ENCODE measurements around the gene CHAF1A. TPM values are rescaled to one million over a fixed set of nuclear protein-coding genes. Genes with fewer than 3 reads are reported as not detected.

The CHAF1A gene
- total and polyA plus RNA-seq, 2 experiments from 2014 or later = 113 to 125 TPM

- Histone ChIP-seq H3K9me2 (ENCODE audit: insufficient read depth) (no peaks in the 10 kb centered on the region), H2AFZ (no peak overlapping the region), H3K36me3 (ENCODE audit: insufficient read depth) (no peaks in the 10 kb centered on the region), H3F3A (replicated peaks; ENCODE audit: low read depth) (peaks cover 26% of the 10 kb centered on the region), H3K27me3 (ENCODE audit: insufficient read depth) (no peaks in the 10 kb centered on the region), H3K4me1 (ENCODE audit: insufficient read depth) (no peaks in the 10 kb centered on the region; the same call in 1 of the 2 replicates), H3K4me3 (no peak overlapping the region), H3K79me2 (replicated peaks; ENCODE audit: insufficient read depth) (peaks cover 3% of the 10 kb centered on the region; the same call in 1 of the 2 replicates), H4K20me1 (replicated peaks; ENCODE audit: insufficient read depth) (no peaks in the 10 kb centered on the region; the same call in 1 of the 2 replicates), H3K4me2 (no peak overlapping the region), H3K27ac (ENCODE audit: low read depth) (no peak overlapping the region)
- ATAC-seq (peak; percentile 34), DNase-seq (ENCODE audit: low spot score) (peak; percentile 59)
- TF ChIP-seq, protein P1, sequence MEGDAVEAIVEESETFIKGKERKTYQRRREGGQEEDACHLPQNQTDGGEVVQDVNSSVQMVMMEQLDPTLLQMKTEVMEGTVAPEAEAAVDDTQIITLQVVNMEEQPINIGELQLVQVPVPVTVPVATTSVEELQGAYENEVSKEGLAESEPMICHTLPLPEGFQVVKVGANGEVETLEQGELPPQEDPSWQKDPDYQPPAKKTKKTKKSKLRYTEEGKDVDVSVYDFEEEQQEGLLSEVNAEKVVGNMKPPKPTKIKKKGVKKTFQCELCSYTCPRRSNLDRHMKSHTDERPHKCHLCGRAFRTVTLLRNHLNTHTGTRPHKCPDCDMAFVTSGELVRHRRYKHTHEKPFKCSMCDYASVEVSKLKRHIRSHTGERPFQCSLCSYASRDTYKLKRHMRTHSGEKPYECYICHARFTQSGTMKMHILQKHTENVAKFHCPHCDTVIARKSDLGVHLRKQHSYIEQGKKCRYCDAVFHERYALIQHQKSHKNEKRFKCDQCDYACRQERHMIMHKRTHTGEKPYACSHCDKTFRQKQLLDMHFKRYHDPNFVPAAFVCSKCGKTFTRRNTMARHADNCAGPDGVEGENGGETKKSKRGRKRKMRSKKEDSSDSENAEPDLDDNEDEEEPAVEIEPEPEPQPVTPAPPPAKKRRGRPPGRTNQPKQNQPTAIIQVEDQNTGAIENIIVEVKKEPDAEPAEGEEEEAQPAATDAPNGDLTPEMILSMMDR (conservative IDR thresholded peaks at IDR 0.05; ENCODE audit: low read depth in 2 of 2) = peak; percentile 40 to 62; a peak in 3 of 4 replicates
- TF ChIP-seq, protein P2, sequence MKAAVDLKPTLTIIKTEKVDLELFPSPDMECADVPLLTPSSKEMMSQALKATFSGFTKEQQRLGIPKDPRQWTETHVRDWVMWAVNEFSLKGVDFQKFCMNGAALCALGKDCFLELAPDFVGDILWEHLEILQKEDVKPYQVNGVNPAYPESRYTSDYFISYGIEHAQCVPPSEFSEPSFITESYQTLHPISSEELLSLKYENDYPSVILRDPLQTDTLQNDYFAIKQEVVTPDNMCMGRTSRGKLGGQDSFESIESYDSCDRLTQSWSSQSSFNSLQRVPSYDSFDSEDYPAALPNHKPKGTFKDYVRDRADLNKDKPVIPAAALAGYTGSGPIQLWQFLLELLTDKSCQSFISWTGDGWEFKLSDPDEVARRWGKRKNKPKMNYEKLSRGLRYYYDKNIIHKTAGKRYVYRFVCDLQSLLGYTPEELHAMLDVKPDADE (IDR thresholded peaks at IDR 0.05) = no peak
- peak; percentile 28; the same call in 1 of the 2 replicates for TF ChIP-seq POLR2AphosphoS5 (IDR thresholded peaks at IDR 0.05; ENCODE audit: low read depth)
- H3K4me1 Mint-ChIP-seq = peaks cover 10% of the 10 kb centered on the region
- H3K27ac Mint-ChIP-seq = no peak overlapping the region
- no peaks in the 10 kb centered on the region for H3K9me3 Mint-ChIP-seq
- peaks cover 20% of the 10 kb centered on the region for H3K36me3 Mint-ChIP-seq (ENCODE audit: low read depth)
- no peak overlapping the region for H3K4me3 Mint-ChIP-seq
- peaks cover 28% of the 10 kb centered on the region for H3K27me3 Mint-ChIP-seq (ENCODE audit: insufficient read depth, low read depth, poor library complexity)
These were observed 39.5 kb upstream of the CHAF1A start for GRCh38 chr19:4362831-4363545.

GRCh38 chr19:4363571-4364304 lies 38.7 kb upstream of the CHAF1A start:
- H3K36me3 ChIP-seq (ENCODE audit: insufficient read depth) = no peaks in the 10 kb centered on the region
- H3K79me2 ChIP-seq (replicated peaks; ENCODE audit: insufficient read depth) = peaks cover 11% of the 10 kb centered on the region; the same call in 1 of the 2 replicates
- H3K4me2 ChIP-seq = no peak overlapping the region
- no peaks in the 10 kb centered on the region for H3K27me3 ChIP-seq (ENCODE audit: insufficient read depth)
- peaks cover 4% of the 10 kb centered on the region; the same call in 1 of the 2 replicates for H4K20me1 ChIP-seq (replicated peaks; ENCODE audit: insufficient read depth)
- peaks cover 26% of the 10 kb centered on the region for H3F3A ChIP-seq (replicated peaks; ENCODE audit: low read depth)
- no peaks in the 10 kb centered on the region for H3K9me2 ChIP-seq (ENCODE audit: insufficient read depth)
- no peak overlapping the region for H2AFZ ChIP-seq
- H3K4me3 Mint-ChIP-seq = no peak overlapping the region
- ATAC-seq (no peak), DNase-seq (ENCODE audit: low spot score) (no peak)
- H3K4me3 ChIP-seq = no peak overlapping the region
- no peaks in the 10 kb centered on the region for H3K9me3 Mint-ChIP-seq
- no peaks in the 10 kb centered on the region; the same call in 1 of the 2 replicates for H3K4me1 ChIP-seq (ENCODE audit: insufficient read depth)
- H3K36me3 Mint-ChIP-seq (ENCODE audit: low read depth) = peaks cover 20% of the 10 kb centered on the region
- H3K4me1 Mint-ChIP-seq = peaks cover 14% of the 10 kb centered on the region
- no peak overlapping the region for H3K27ac ChIP-seq (ENCODE audit: low read depth)
- no peak for TF ChIP-seq STAT1 (IDR thresholded peaks at IDR 0.05; ENCODE audit: unreplicated experiment)
- TF ChIP-seq POLR2AphosphoS5 (IDR thresholded peaks at IDR 0.05; ENCODE audit: low read depth) = peak; percentile 52; the same call in 1 of the 2 replicates
- no peak for TF ChIP-seq EZH2 (IDR thresholded peaks at IDR 0.05; ENCODE audit: low read depth, unreplicated experiment)
- H3K27ac Mint-ChIP-seq = no peak overlapping the region
- H3K27me3 Mint-ChIP-seq (ENCODE audit: insufficient read depth, low read depth, poor library complexity) = peaks cover 32% of the 10 kb centered on the region

All from GM23338 (cell line).